Glomerular endothelial cell (primary cell): ENCODE data around the gene MAPK6. TPM values are rescaled to one million over a fixed set of nuclear protein-coding genes. Genes with fewer than 3 reads are reported as not detected.
"Not testable (repeated sequence)": the region's sequence is repeated elsewhere in the genome, so short reads cannot be mapped to it uniquely, and the experiment has no call there.

ENCODE experiments used
- DNase-seq: peaks from one replicate; pipeline ENCODE4 v3.0.0-alpha.2; 2011; ENCODE audit warnings: low read depth, low spot score; ENCODE audit errors: extremely low read depth
- total RNA-seq: library from RNA; depleted of rRNA; stranded (reverse); fragments of >200 nt; gene quantifications from 2 replicates; pipeline ENCODE4 v1.2.3, GENCODE V29; 2015

The MAPK6 gene
- 37.0 and 47.3 TPM in 2 replicates for total RNA-seq

GRCh38 chr15:52018693-52019393 lies at the start of gene MAPK6:
Gene MAPK6 (plus strand): TSS chr15:52019219. CDS start chr15:52046461, 27,242 bp downstream.
- DNase-seq: no peak

GRCh38 chr15:51969728-51970127 lies 49.3 kb upstream of the MAPK6 start:
- DNase-seq: no peak

GRCh38 chr15:51970132-51970817 lies 48.7 kb upstream of the MAPK6 start:
- DNase-seq: no peak

GRCh38 chr15:51971032-51971374 lies 48.0 kb upstream of the MAPK6 start:
- DNase-seq: no peak

- peak; percentile 87 for DNase-seq
Observed at GRCh38 chr15:51971375-51972133, 47.5 kb upstream of the MAPK6 start, which contains the start of gene LEO1. Gene LEO1 (minus strand): TSS chr15:51971778. CDS start chr15:51971745, 33 bp downstream.

GRCh38 chr15:51973220-51973619 lies 45.8 kb upstream of the MAPK6 start:
- no peak for DNase-seq

- no peak for DNase-seq
Observed at GRCh38 chr15:51973775-51974174, 45.2 kb upstream of the MAPK6 start.

- no peak for DNase-seq
Observed at GRCh38 chr15:51982013-51982769, 36.8 kb upstream of the MAPK6 start.

- DNase-seq: no peak
Observed at GRCh38 chr15:51982770-51983103, 36.3 kb upstream of the MAPK6 start.

GRCh38 chr15:51991141-51991540 lies 27.9 kb upstream of the MAPK6 start:
- DNase-seq: no peak

- DNase-seq: no peak
Observed at GRCh38 chr15:51992953-51993352, 26.1 kb upstream of the MAPK6 start.

- DNase-seq: no peak
Observed at GRCh38 chr15:52002351-52002750, 16.7 kb upstream of the MAPK6 start.

GRCh38 chr15:52003089-52003488 lies 15.9 kb upstream of the MAPK6 start:
- not testable (repeated sequence) for DNase-seq

- no peak for DNase-seq
Observed at GRCh38 chr15:52003710-52004109, 15.3 kb upstream of the MAPK6 start.

GRCh38 chr15:52004806-52005205 lies 14.2 kb upstream of the MAPK6 start:
- DNase-seq: no peak

- no peak for DNase-seq
Observed at GRCh38 chr15:52005748-52006701, 13.0 kb upstream of the MAPK6 start.

- no peak for DNase-seq
Observed at GRCh38 chr15:52006702-52007340, 12.2 kb upstream of the MAPK6 start.

GRCh38 chr15:52008359-52008697 lies 10.7 kb upstream of the MAPK6 start:
- DNase-seq: no peak

GRCh38 chr15:52008698-52009434 lies 10.2 kb upstream of the MAPK6 start:
- no peak for DNase-seq
